ENCODE results near the gene IRGQ. TPM values are rescaled to one million over a fixed set of nuclear protein-coding genes. Genes with fewer than 3 reads are reported as not detected.
"Not testable (repeated sequence)": the region's sequence is repeated elsewhere in the genome, so short reads cannot be mapped to it uniquely, and the experiment has no call there.

The IRGQ gene, protein sequence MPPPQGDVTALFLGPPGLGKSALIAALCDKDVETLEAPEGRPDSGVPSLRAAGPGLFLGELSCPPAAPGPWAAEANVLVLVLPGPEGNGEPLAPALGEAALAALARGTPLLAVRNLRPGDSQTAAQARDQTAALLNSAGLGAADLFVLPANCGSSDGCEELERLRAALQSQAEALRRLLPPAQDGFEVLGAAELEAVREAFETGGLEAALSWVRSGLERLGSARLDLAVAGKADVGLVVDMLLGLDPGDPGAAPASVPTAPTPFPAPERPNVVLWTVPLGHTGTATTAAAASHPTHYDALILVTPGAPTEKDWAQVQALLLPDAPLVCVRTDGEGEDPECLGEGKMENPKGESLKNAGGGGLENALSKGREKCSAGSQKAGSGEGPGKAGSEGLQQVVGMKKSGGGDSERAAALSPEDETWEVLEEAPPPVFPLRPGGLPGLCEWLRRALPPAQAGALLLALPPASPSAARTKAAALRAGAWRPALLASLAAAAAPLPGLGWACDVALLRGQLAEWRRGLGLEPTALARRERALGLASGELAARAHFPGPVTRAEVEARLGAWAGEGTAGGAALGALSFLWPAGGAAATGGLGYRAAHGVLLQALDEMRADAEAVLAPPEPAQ
- total RNA-seq: 140 TPM

GRCh38 chr19:43595999-43596841 is at the start of gene IRGQ, which contains the start of gene ZNF576:
TSS of gene IRGQ (minus strand) at chr19:43596134. CDS start at chr19:43595338, 796 bp downstream.
TSS of gene ZNF576 (plus strand) at chr19:43596595. CDS start at chr19:43597109, 514 bp downstream.
- DNase-seq (ENCODE audit: low spot score in 2 of 2): peak; percentile 95 to 97
- FAIRE-seq: peak; percentile 81

- no peak for FAIRE-seq
- DNase-seq (ENCODE audit: low spot score in 2 of 2): no peak
Observed at GRCh38 chr19:43644181-43644580, 48.2 kb upstream of the IRGQ start.

- FAIRE-seq (no peak), DNase-seq (ENCODE audit: low spot score in 2 of 2) (no peak)
Observed at GRCh38 chr19:43643326-43643725, 47.4 kb upstream of the IRGQ start.

DNA sequence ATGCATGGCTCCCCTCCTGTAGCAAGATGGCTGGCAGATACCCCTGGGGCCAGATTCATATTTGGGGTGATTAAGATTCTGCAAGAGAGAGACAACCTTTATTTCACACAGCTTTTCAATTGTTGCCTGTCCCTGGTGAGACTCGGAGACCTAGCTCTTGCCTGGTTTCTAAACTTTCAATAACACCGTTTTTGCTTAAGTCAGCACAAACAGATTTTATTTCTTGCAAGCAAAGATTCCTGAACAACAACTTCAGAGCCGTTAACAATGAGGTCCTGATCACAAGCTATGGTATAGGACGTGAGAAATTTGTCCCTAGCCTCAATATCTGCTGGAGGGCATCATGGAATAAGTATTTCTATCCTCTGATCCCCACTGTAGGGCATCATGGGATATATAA is 46.6 kb upstream of the IRGQ start:
- DNase-seq (ENCODE audit: low spot score in 2 of 2) (no peak), FAIRE-seq (no peak)

DNA sequence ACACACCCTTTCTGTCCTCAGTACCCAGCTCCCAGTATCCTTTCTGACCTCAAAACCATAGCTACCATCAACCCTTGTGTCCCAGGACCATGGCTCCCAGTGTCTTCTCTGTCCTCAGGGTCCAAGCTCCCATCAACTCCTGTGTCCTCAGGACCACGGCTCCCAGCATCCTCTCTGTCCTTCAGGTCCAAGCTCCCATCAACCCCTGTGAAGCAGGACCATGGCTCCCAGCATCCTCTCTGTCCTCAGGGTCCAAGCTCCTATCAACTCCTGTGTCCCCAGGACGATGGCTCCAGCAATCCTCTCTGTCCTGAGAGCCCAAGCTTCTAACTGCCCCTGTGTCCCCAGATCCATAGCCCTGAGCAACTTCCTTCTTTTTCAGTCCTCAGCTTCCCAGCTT is 45.4 kb upstream of the IRGQ start:
- no peak for FAIRE-seq
- no peak for DNase-seq (ENCODE audit: low spot score in 2 of 2)

GRCh38 chr19:43640424-43640757 is 44.5 kb upstream of the IRGQ start:
- DNase-seq (ENCODE audit: low spot score in 2 of 2) (no peak), FAIRE-seq (no peak)

GRCh38 chr19:43639519-43640423 is 43.8 kb upstream of the IRGQ start, which contains the start of gene CADM4:
TSS of gene CADM4 (minus strand) at chr19:43639850. CDS start at chr19:43639790, 60 bp downstream.
- FAIRE-seq: no peak
- DNase-seq (ENCODE audit: low spot score in 2 of 2): peak; percentile 72 to 82

DNA sequence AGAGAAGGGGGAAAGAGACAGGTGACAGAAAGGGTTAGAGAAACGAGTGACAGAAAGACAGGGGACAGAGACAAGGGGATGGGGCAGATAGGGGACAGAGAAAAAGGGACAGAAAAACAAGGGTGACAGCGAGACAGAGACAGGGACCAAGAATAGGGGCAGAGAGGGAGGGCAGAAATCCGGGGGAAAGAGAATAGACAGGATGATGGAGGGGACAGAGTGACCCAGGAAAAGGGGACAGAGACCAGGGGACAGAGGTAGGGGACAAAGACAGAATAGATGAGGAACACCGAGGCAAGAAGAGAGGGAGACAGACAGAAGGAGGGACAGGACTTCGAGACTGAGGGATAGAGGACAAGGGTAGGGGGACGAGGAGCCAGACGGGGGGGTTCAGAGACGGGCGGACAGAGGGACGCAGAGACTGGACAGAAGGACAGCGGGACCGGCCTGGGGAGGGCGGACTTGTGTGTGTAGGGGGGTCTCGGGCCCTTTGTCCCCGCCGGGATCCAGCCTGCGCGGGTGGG is 43.1 kb upstream of the IRGQ start:
- FAIRE-seq (no peak), DNase-seq (ENCODE audit: low spot score in 2 of 2) (no peak)

- FAIRE-seq (no peak), DNase-seq (ENCODE audit: low spot score in 2 of 2) (no peak)
Observed at GRCh38 chr19:43638214-43638994, 42.5 kb upstream of the IRGQ start.

DNA sequence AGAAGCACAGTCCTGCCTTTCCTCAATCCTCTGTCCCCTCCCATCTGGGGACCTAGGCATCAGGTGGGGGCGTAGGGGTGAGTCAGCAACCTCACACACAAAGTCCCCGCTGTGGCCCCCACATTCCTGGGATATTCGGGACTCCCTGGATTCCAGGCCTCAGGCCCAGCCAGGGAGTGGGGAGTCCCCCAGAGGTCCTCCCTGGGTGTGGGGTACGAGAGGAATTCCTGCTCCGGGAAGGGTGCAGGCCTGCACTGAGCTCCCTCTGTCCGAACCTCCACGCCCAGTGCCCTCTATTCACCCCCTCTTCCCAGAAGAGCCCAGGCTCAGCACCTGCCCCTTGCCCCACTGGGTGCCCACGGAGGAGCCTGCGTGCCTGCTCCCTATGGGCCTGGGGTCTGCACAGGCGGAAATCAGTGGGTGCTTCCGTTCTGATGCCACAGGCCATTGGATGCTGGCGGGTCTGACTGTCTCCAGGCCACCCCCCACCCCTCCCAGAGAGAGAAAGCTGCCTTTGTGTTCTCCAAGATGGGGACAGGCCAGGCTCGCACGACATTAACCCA is 40.3 kb upstream of the IRGQ start:
- FAIRE-seq (no peak), DNase-seq (ENCODE audit: low spot score in 2 of 2) (no peak)

DNA sequence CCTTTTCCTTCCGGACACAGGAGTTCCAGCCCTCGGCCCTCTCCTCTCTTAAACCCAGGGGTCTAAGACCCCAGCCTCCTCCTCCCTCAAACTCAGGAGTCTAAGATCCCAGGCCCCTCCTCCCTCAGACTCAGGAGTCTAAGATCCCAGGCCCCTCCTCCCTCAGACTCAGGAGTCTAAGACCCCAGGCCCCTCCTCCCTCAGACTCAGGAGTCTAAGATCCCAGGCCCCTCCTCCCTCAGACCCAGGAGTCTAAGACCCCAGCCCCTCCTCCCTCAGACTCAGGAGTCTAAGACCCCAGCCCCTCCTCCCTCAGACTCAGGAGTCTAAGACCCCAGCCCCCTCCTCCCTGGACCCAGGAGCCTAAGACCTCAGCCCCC is 39.6 kb upstream of the IRGQ start:
- FAIRE-seq; DNase-seq (ENCODE audit: low spot score in 2 of 2): not testable (repeated sequence)

DNA sequence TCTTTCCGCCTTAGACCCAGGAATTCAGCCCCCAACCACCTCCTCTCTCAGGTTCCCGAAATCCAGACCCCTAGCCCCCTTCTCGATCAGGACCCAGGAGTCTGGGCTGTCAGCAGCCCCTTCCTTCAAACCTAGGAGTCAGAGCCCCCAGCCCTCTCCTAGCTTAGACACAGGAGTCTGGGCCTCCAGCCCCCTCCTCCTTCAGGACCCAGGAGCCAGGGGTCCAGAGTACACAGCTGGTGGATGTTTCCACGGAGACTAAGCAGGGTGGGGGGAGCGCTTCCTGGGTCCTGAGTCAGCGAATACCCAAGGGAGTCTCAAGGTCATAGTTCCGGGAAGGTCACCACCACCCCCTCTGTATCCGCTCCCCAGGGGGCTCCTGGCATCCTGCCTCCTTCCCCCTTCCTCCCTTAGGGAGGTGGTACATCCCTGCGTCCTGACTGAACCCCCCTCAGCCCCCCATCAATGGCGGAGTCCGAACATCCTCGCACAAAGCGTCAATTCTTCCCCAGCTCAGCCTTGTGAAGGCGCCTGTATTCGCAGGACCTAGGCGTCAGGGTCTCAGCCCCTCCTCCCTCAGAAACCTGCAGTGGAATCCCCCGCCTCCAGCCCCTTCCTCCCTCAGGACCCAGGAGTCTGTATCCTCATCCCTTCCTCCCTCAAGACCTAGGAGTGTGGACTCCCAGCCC is 39.1 kb upstream of the IRGQ start:
- no peak for FAIRE-seq

GRCh38 chr19:43634506-43634871 is 38.6 kb upstream of the IRGQ start:
- no peak for FAIRE-seq
- peak in 1 of 2 donors; percentile 60 for DNase-seq (ENCODE audit: low spot score in 2 of 2)

More for the DNA sequence above, 39.1 kb upstream of the IRGQ start:
- no peak for DNase-seq (ENCODE audit: low spot score in 2 of 2)

GRCh38 chr19:43634068-43634467 is 38.1 kb upstream of the IRGQ start:
- FAIRE-seq (no peak), DNase-seq (ENCODE audit: low spot score in 2 of 2) (no peak)

DNA sequence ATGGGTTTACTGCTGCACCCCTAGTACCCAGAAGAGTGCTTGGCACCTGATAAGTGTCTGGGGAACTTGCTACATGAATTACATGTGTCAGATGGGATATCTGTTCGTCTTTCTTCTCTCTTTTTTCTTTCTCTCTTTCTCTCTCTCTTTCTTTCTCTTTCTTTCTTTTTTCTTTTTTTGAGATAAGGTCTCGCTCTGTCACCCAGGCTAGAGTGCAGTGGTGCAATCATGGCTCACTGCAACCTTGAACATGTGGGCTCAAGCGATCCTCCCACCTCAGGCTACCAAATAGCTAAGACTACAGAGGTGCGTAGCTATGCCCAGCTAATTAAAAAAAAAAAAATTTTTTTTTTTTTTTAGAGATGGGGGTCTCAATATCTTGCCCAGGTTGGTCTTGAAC is 37.6 kb upstream of the IRGQ start:
- DNase-seq (ENCODE audit: low spot score in 2 of 2) (no peak), FAIRE-seq (no peak)

DNA sequence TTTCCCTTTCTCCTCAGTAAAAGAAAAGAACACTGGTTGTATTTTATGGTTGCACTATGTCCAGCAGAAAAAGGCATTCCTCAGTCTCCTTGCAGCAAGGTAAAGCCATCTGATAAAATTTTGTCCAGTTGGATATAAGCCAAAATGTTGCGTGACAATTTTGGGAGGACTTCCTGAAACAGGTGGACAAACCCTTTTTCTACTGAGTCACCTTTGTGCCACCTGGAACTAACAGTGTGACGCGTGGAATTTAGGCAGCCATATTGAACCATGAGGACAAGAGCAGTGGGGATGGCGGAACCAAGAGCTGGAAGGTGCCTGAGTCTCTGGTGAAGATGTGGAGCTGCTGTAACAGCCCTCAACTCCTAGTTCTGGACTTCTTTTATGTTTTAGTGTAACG is 35.6 kb upstream of the IRGQ start:
- DNase-seq (ENCODE audit: low spot score in 2 of 2) (no peak), FAIRE-seq (no peak)

DNA sequence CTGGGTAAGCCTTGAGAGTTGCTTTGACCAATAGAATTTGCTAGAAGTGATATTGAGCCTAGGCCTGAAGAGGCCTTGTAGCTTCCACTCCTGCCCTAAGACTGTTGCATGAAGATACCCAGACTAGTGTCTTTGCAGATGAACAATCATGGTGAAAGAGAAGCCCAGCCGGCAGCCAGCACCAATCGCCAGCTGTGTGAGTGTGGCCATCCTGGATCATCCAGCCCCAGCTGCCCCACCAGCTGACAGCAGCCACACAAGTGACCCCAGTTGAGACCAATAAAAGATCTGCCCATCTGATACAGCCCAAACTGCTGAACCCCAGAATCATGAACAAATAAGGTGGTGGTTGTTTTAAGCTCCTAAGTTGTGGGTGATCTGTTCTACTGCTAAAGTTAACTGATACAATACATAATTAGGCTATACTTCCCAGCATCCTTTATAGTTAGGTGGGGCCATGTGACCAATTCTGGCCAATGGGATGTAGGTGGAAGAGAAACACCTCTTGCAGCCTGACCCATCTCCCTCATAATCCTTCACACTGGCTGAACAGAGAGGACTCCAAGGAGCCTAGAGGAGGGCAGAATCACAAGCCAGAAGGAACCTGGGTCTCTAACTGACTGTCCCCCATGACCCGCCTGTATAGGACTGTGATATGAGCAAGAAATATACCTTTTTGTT is 32.9 kb upstream of the IRGQ start:
- DNase-seq (ENCODE audit: low spot score in 2 of 2): no peak
- no peak for FAIRE-seq

- FAIRE-seq: no peak
Observed at GRCh38 chr19:43626838-43627237, 30.9 kb upstream of the IRGQ start.

More at GRCh38 chr19:43626838-43627237, 30.9 kb upstream of the IRGQ start:
- DNase-seq (ENCODE audit: low spot score in 2 of 2): no peak
